Peyer's patch (tissue), 4 donors: ENCODE measurements around the gene RUFY4. TPM values are rescaled to one million over a fixed set of nuclear protein-coding genes. Genes with fewer than 3 reads are reported as not detected.
A peak's percentile ranks its signal among the peaks of the same experiment; 100 is the strongest.

ENCODE experiments used
- DNase-seq, 3 donors: peaks; one replicate each; pipeline ENCODE4 v3.0.0-alpha.2; 2017 to 2019
- H3K27ac ChIP-seq, 4 donors: fragments of 200-600 bp; sonication (generic); one replicate each; pipeline ENCODE4 v1.5.1; 2016 to 2019
- H3K27me3 ChIP-seq, 2 donors: fragments of 200-600 bp; sonication (generic); one replicate each; pipeline ENCODE4 v1.5.1; 2019
- H3K36me3 ChIP-seq, 3 donors: fragments of 200-600 bp; sonication (generic); one replicate each; pipeline ENCODE4 v1.5.1; 2016 to 2019
- H3K4me1 ChIP-seq, 4 donors: fragments of 200-600 bp; sonication (generic); one replicate each; pipeline ENCODE4 v1.5.1; 2016 to 2019
- H3K4me3 ChIP-seq, 4 donors: fragments of 200-600 bp; sonication (generic); 1 replicate in 3 of 4; 2 replicates in 1 of 4; pipeline ENCODE4 v1.5.1; 2016 to 2019; ENCODE audit warnings: mild to moderate bottlenecking in 1 of 4
- H3K9me3 ChIP-seq, 4 donors: fragments of 200-600 bp; sonication (generic); one replicate each; pipeline ENCODE4 v1.5.1; 2016 to 2019; ENCODE audit warnings: mild to moderate bottlenecking in 1 of 4
- POLR2A ChIP-seq, 2 donors: fragments of 450-650 bp; IDR thresholded peaks; one replicate each; pipeline ENCODE4 v1.5.1; 2017; ENCODE audit warnings: antibody characterized with exemption in 2 of 2, mild to moderate bottlenecking in 2 of 2, moderate library complexity in 2 of 2
- total RNA-seq, 4 donors: library from RNA; depleted of rRNA; stranded (reverse); fragments of >200 nt; gene quantifications; one replicate each; pipeline ENCODE4 v1.1.0, GENCODE V29; 2016
- TF ChIP-seq, protein P1 (sequence below), 6 experiments: fragments of 450-650 bp in 4 of 6; fragments of 200-600 bp in 2 of 6; sonication (generic) in 1 of 6; IDR thresholded peaks; one replicate each; pipeline ENCODE4 v1.5.1; 2017 to 2019; ENCODE audit warnings: antibody characterized with exemption in 6 of 6, mild to moderate bottlenecking in 3 of 6, moderate library complexity in 1 of 6

The RUFY4 gene
- total RNA-seq, 4 donors from 2014 or later: 0.27 to 5.0 TPM; not detected in 2

DNA sequence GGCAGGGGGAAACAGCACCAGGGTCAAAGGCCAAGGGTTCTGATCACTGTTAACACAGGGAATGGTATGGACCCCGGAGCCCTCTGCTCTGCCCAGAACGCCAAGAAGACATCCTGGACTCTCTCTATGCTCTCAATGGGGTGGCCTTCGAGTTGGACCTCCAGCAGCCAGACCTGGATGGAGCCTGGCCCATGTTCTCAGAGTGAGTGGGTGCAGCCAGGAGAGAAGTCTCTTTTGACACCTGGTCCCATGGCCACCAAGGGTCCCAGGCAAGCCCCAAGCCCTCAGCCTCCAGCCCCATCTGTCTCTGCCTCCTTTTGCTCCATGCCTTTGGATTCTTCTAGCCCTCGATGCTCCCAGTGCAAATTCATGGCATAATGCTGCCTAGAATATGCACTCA, 4.1 kb downstream of the RUFY4 start:
- Histone ChIP-seq H3K27ac (no peak overlapping the region), H3K4me1 (peaks cover 0 to 5% (median 0%) of the 10 kb centered on the region in 4 donors), H3K4me3 (no peak overlapping the region), H3K9me3 (no peaks in the 10 kb centered on the region), H3K36me3 (no peaks in the 10 kb centered on the region), H3K27me3 (no peaks in the 10 kb centered on the region)
- no peak for DNase-seq
- TF ChIP-seq POLR2A (IDR thresholded peaks at IDR 0.05): no peak
- TF ChIP-seq, protein P1, sequence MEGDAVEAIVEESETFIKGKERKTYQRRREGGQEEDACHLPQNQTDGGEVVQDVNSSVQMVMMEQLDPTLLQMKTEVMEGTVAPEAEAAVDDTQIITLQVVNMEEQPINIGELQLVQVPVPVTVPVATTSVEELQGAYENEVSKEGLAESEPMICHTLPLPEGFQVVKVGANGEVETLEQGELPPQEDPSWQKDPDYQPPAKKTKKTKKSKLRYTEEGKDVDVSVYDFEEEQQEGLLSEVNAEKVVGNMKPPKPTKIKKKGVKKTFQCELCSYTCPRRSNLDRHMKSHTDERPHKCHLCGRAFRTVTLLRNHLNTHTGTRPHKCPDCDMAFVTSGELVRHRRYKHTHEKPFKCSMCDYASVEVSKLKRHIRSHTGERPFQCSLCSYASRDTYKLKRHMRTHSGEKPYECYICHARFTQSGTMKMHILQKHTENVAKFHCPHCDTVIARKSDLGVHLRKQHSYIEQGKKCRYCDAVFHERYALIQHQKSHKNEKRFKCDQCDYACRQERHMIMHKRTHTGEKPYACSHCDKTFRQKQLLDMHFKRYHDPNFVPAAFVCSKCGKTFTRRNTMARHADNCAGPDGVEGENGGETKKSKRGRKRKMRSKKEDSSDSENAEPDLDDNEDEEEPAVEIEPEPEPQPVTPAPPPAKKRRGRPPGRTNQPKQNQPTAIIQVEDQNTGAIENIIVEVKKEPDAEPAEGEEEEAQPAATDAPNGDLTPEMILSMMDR (IDR thresholded peaks at IDR 0.05): no peak

DNA sequence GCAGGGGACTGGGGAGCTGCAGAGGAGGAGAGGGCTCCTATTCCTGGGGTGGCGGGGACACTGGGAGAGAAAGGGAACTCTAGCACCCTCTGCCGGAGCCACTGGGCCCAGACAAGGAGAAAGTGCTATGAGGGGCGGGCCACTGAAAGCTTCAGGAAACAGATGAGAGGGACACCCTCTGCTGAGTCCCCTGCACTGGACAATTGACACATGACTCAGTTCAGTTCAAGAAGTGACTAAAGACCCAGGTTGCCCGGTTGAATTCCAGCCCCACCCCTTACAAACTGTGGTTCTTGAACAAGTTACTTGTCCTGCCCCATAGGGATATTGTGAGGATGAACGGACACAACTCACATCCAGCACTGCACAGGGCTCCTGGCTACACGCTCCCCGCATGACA, 5.0 kb downstream of the RUFY4 start:
- Histone ChIP-seq H3K4me1 (no peaks in the 10 kb centered on the region), H3K9me3 (no peaks in the 10 kb centered on the region), H3K36me3 (no peaks in the 10 kb centered on the region), H3K4me3 (no peak overlapping the region), H3K27me3 (no peaks in the 10 kb centered on the region), H3K27ac (no peak overlapping the region)
- no peak for DNase-seq
- TF ChIP-seq POLR2A (IDR thresholded peaks at IDR 0.05): no peak
- TF ChIP-seq, protein P1 (IDR thresholded peaks at IDR 0.05): peak in 4 of 6 experiments; percentile 12 to 38 (median 22)

DNA sequence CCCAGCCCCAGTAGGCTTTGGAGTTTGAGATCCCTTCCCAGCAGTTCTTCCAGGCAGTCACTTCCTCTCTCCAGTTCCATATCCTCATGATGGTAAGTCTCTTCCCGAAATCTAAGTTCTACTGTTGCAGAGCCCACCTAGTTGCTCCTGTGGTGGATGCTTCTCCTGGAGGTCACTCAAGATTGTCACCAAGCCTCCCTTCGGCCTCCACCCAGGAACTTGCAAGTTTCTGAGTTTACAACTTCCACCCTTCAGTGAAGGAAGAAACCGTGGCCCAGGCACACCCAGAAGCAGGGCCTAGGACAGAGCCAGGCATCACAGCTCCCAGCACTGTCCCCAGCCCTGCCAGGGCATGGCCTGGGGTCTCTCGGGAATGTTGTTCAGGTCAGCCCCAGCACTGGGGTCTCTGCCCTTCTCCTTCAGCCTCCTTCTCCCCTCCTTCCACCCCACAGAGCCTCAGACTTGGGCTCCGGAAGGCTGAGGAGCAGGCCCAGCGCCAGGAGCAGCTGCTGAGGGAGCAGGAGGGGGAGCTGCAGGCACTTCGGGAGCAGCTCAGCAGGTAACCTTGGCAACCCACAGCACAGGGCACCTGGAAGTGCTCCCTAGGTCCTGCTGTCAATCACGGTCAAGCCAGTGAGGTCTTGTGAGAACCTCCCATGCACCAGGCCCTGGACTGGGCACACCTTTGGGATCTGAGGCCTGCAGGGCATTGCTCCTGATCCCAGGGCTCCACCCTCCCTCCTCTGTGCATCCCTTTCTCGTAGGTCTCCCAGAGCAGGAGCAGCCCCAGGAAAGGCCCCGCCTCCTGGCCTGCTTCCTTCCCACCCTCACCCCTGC, 7.1 kb downstream of the RUFY4 start:
- no peak overlapping the region for H3K27ac ChIP-seq
- no peaks in the 10 kb centered on the region for H3K36me3 ChIP-seq
- no peaks in the 10 kb centered on the region for H3K9me3 ChIP-seq
- no peaks in the 10 kb centered on the region for H3K4me1 ChIP-seq
- no peak overlapping the region for H3K4me3 ChIP-seq
- TF ChIP-seq, protein P1 (IDR thresholded peaks at IDR 0.05): no peak
- no peak for TF ChIP-seq POLR2A (IDR thresholded peaks at IDR 0.05)
- no peaks in the 10 kb centered on the region for H3K27me3 ChIP-seq
- no peak for DNase-seq

DNA sequence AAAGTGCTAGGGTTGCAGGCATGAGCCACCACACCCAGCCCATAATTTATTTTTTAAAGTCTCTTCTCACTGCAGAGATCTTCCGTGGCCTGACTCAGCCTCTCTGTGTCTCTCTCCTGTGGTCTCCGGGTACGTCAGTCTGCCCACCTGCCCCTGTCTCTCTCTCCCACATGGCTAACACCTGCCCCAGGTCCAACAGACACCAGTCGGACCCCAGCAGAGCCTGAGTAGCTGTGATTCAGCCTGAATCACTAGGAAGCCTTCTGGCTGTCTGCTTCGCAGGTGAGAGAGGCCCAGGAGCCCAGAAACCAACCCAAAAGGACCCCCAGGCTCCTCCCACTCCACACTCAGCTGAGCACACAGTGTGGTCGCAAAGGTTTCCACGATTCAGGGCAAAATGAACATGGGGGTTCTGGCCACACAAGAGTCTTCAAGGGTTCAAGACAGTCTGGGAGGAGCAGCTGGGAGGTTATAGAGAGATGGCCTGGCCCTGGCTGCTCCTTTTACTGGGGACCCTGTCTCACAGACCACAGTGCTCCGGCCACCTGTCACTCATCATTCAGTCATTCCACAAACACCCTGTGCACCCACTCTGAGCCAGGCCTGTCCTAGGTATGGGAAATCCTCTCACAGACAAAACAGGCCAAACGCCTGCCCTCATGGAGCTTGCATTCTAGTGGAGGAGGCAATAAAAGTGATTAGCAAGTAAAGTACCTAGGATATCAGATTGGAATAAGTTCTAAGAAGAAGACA, 8.6 kb downstream of the RUFY4 start:
- no peaks in the 10 kb centered on the region for H3K27me3 ChIP-seq
- no peak overlapping the region for H3K27ac ChIP-seq
- H3K4me1 ChIP-seq: no peaks in the 10 kb centered on the region
- no peak for DNase-seq
- H3K4me3 ChIP-seq: no peak overlapping the region
- H3K9me3 ChIP-seq: no peaks in the 10 kb centered on the region
- TF ChIP-seq, protein P1 (IDR thresholded peaks at IDR 0.05): no peak
- no peak for TF ChIP-seq POLR2A (IDR thresholded peaks at IDR 0.05)
- H3K36me3 ChIP-seq: no peaks in the 10 kb centered on the region

DNA sequence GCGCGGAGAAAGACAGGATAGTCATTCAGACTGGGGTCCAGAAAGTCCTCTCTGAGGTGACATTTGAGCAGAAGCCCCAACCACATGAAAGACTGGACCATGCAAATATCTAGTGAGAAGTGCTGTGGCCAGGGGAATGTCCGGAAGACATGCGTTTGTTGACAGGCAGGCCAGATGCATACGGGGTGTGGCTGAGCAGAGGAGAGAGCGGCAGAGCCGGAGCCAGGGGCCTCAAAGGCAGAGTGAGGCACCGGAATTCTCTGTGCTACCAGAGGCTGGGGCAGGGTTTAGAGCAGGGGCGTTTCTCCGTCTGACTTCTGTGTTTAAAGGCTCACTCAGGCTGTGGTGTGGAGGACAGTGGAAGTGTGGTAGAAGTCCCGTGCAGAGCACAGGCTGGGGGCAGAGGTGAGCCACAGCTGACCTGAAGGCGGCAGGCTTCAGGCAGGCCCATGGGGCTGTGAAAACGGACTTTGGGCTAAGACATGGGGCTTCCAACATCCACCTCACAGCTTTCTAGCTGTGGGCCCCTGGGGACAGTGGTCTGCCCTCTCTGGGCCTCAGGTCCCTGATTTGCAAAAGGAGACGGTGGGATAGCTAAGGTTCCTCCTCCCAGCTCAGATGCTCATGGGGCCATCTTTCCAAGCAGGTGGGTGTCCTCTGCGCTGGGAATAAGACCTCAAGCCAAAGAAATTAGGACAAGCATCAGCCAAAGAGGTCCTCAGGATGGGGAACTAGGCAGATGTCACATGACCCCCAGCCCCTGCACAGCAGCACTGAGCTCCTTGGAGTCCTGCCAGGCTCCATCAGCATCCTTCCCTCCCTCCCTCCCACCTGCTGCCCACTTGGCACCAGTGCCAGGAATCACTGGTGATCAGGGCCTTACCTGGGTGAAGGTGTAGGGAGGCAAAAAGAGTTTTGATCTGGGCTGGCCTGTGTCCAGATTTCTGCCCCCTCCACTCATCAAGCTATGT, 11.2 kb downstream of the RUFY4 start:
- Histone ChIP-seq H3K27me3 (no peaks in the 10 kb centered on the region), H3K4me1 (no peaks in the 10 kb centered on the region), H3K36me3 (no peaks in the 10 kb centered on the region), H3K27ac (no peak overlapping the region), H3K9me3 (no peaks in the 10 kb centered on the region), H3K4me3 (no peak overlapping the region)
- TF ChIP-seq POLR2A (IDR thresholded peaks at IDR 0.05): no peak
- TF ChIP-seq, protein P1 (IDR thresholded peaks at IDR 0.05): no peak
- peak in 1 of 3 donors; percentile 39 for DNase-seq
